GM13977 (cell line): ENCODE measurements around the gene GNL3.
"Not testable (repeated sequence)": the region's sequence is repeated elsewhere in the genome, so short reads cannot be mapped to it uniquely, and the experiment has no call there.

ENCODE experiments used
- DNase-seq: peaks from one replicate; pipeline ENCODE4 v3.0.0; 2012; ENCODE audit warnings: low spot score
- in situ Hi-C: fragments of 300-500 bp; cut with MboI; formaldehyde crosslinking; loops from one replicate; pipeline ENCODE4 v1.12.0; 2022; ENCODE audit warnings: low sequenced_read_pairs, low pct_unique_long_range_greater_than_20kb, mixed read lengths, inconsistent platforms; ENCODE audit not compliant: unreplicated experiment
- TF ChIP-seq, protein P1 (sequence below): IDR thresholded peaks from 2 replicates; pipeline ENCODE4 v1.5.1; 2012; ENCODE audit warnings: mild to moderate bottlenecking, control low read depth; ENCODE audit not compliant: insufficient read depth; ENCODE audit errors: extremely low read depth, missing control alignments

GNL3 gene

DNA sequence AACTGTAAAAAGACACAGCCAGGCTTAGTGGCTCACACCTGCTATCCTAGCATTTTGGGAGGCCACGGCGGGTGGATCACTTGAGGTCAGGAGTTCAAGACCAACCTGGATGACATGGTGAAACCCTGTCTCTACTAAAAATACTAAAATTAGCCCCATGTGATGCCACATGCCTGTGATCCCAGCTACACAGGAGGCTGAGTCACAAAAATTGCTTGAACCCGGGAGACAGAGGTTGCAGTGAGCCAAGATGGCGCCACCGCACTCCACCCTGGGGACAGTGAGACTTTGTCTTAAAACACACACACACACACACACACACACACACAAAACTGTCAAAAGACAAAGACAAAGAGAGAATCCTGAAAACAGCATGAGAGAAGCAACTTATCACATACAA, 38.1 kb downstream of the GNL3 start:
- TF ChIP-seq, protein P1, sequence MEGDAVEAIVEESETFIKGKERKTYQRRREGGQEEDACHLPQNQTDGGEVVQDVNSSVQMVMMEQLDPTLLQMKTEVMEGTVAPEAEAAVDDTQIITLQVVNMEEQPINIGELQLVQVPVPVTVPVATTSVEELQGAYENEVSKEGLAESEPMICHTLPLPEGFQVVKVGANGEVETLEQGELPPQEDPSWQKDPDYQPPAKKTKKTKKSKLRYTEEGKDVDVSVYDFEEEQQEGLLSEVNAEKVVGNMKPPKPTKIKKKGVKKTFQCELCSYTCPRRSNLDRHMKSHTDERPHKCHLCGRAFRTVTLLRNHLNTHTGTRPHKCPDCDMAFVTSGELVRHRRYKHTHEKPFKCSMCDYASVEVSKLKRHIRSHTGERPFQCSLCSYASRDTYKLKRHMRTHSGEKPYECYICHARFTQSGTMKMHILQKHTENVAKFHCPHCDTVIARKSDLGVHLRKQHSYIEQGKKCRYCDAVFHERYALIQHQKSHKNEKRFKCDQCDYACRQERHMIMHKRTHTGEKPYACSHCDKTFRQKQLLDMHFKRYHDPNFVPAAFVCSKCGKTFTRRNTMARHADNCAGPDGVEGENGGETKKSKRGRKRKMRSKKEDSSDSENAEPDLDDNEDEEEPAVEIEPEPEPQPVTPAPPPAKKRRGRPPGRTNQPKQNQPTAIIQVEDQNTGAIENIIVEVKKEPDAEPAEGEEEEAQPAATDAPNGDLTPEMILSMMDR, result no peak
- DNase-seq, result no peak
- in situ Hi-C loops, result no loop called here

DNA sequence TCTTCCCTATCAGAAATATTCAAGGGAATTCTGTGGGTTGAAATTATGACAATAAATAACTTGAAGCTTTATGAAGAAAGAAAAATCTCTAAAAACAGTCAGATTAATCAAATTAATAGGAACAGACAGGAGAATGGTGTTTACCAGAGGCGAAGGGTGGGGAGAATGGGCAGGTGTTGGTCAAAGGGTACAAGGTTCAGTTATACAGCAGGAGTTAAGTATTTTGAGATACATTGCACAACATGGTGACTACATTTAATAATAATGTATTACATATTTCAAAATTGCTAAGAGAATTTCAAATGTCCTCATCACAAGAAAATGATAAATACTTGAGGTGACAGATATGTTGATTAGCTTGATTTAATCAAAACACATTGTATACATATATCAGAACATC, 38.7 kb downstream of the GNL3 start:
- in situ Hi-C loops, result no loop called here
- TF ChIP-seq, protein P1, result no peak
- no peak for DNase-seq

DNA sequence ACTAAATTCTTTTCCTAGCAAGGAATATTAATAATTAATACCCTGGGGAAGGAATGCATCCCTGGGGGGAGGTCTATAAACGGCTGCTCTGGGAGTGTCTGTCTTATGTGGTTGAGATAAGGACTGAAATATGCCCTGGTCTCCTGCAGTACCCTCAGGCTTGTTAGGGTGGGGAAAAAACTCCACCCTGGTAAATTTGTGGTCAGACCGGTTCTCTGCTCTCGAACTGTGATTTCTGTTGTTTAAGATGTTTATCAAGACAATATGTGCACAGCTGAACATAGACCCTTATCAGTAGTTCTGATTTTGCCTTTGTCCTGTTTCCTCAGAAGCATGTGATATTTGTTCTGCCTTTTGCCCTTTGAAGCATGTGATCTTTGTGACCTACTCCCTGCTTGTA, 42.9 kb downstream of the GNL3 start:
- DNase-seq, in situ Hi-C loops: not testable (repeated sequence)

DNA sequence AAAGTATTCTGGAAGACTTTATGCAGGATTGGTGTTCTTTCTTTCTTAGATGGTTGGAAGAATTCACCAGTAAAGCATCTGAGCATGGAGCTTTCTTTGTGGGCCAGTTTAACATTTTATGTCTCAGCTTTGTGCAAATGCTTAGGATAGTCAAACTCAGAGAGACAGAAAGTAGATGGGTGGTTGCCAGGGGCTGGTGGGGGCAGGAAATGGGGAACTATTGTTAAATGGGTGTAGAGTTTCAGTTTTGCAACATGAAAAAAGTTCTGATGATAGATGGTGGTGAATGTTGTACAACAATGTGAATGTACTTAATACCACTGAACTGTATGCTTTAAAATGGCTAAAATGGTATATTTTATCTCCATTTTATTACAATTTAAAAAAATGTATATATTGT, 44.8 kb downstream of the GNL3 start:
- TF ChIP-seq, protein P1, result no peak
- no peak for DNase-seq
- in situ Hi-C loops, result no loop called here

- no peak for DNase-seq
- in situ Hi-C loops, result no loop called here
- TF ChIP-seq, protein P1, result no peak
Measured at GRCh38 chr3:52731590-52731989, 45.8 kb downstream of the GNL3 start.

DNA sequence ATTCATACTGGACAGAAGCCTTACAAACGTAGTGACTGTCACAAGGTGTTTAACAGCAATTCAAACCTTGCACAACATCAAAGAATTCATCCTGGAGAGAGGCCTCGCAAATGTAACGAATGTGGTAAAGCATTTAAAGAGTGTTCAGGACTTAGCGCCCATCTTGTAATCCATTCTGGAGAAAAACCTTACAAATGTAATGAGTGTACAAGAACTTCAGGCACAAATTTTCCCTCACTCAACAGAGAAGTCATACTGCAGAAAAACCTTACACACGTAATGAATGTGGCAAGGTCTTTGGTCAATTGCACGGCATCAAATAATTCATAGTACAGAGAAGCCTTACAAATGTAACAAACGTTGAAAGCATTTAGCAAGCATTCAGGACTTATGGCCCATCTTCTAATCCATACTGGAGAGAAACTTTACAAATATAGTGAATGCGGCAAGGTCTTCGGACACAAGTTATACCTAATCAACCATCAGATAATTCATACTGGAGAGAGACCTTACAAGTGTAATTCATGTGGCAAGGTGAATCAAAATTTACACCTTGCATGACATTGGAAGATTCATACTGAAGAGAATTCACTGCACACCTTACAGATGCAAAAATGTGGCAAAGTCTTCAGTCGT, 47.5 kb downstream of the GNL3 start:
- DNase-seq, result no peak
- in situ Hi-C loops, result no loop called here
- TF ChIP-seq, protein P1, result no peak

- DNase-seq, result no peak
- in situ Hi-C loops, result no loop called here
- TF ChIP-seq, protein P1, result no peak
Measured at GRCh38 chr3:52739730-52740129, 53.9 kb downstream of the GNL3 start.
